ENCODE data around the gene MORN5. TPM values are rescaled to one million over a fixed set of nuclear protein-coding genes. Genes with fewer than 3 reads are reported as not detected.

MORN5 gene
- total RNA-seq, 1 donor from 2014 or later, result not detected

- H3K27ac Mint-ChIP-seq, result no peak overlapping the region
- no peak overlapping the region for H3K4me3 Mint-ChIP-seq
- no peaks in the 10 kb centered on the region for H3K36me3 Mint-ChIP-seq (ENCODE audit: low read depth)
- DNase-seq, result no peak
- H3K27me3 Mint-ChIP-seq, result peaks cover 74% of the 10 kb centered on the region
- intact Hi-C loops (cut with micrococcal nuclease), result no loop called here
- peaks cover 23% of the 10 kb centered on the region for H3K4me1 Mint-ChIP-seq
- no peaks in the 10 kb centered on the region for H3K9me3 Mint-ChIP-seq
Measured at GRCh38 chr9:122222791-122223190, 63.1 kb downstream of the MORN5 start.

- intact Hi-C loops (cut with micrococcal nuclease), result no loop called here
- Mint-ChIP-seq H3K4me3 (no peak overlapping the region), H3K27ac (no peak overlapping the region), H3K36me3 (ENCODE audit: low read depth) (no peaks in the 10 kb centered on the region), H3K4me1 (peaks cover 16% of the 10 kb centered on the region), H3K27me3 (peaks cover 72% of the 10 kb centered on the region), H3K9me3 (no peaks in the 10 kb centered on the region)
- DNase-seq, result no peak
Measured at GRCh38 chr9:122223435-122223834, 63.7 kb downstream of the MORN5 start.

- H3K9me3 Mint-ChIP-seq, result no peaks in the 10 kb centered on the region
- intact Hi-C loops (cut with micrococcal nuclease), result no loop called here
- H3K36me3 Mint-ChIP-seq (ENCODE audit: low read depth), result no peaks in the 10 kb centered on the region
- H3K4me1 Mint-ChIP-seq, result no peaks in the 10 kb centered on the region
- DNase-seq, result no peak
- H3K27me3 Mint-ChIP-seq, result peaks cover 51% of the 10 kb centered on the region
- H3K27ac Mint-ChIP-seq, result no peak overlapping the region
- H3K4me3 Mint-ChIP-seq, result no peak overlapping the region
Measured at GRCh38 chr9:122225312-122226141, 65.8 kb downstream of the MORN5 start.

- Mint-ChIP-seq H3K9me3 (no peaks in the 10 kb centered on the region), H3K27me3 (peaks cover 45% of the 10 kb centered on the region), H3K27ac (no peak overlapping the region), H3K4me1 (no peaks in the 10 kb centered on the region), H3K4me3 (no peak overlapping the region), H3K36me3 (ENCODE audit: low read depth) (no peaks in the 10 kb centered on the region)
- no peak for DNase-seq
- intact Hi-C loops (cut with micrococcal nuclease), result no loop called here
Measured at GRCh38 chr9:122226142-122226757, 66.5 kb downstream of the MORN5 start.

- Mint-ChIP-seq H3K4me3 (peak overlapping the region; percentile 21), H3K36me3 (ENCODE audit: low read depth) (no peaks in the 10 kb centered on the region), H3K4me1 (no peaks in the 10 kb centered on the region), H3K27ac (no peak overlapping the region), H3K27me3 (peaks cover 43% of the 10 kb centered on the region), H3K9me3 (no peaks in the 10 kb centered on the region)
- DNase-seq, result no peak
- intact Hi-C loops (cut with micrococcal nuclease), result no loop called here
Measured at GRCh38 chr9:122226758-122227574, 67.3 kb downstream of the MORN5 start.

GRCh38 chr9:122227575-122227900 is 67.8 kb downstream of the MORN5 start:
- Mint-ChIP-seq H3K4me3 (peak overlapping the region; percentile 17), H3K36me3 (ENCODE audit: low read depth) (no peaks in the 10 kb centered on the region), H3K4me1 (no peaks in the 10 kb centered on the region), H3K27ac (no peak overlapping the region), H3K9me3 (no peaks in the 10 kb centered on the region), H3K27me3 (peaks cover 38% of the 10 kb centered on the region)
- intact Hi-C loops (cut with micrococcal nuclease), result no loop called here
- no peak for DNase-seq

- H3K4me1 Mint-ChIP-seq, result no peaks in the 10 kb centered on the region
- H3K36me3 Mint-ChIP-seq (ENCODE audit: low read depth), result no peaks in the 10 kb centered on the region
- intact Hi-C loops (cut with micrococcal nuclease), result no loop called here
- no peaks in the 10 kb centered on the region for H3K9me3 Mint-ChIP-seq
- DNase-seq, result peak; percentile 54
- H3K27me3 Mint-ChIP-seq, result peaks cover 35% of the 10 kb centered on the region
- peak overlapping the region; percentile 35 for H3K4me3 Mint-ChIP-seq
- H3K27ac Mint-ChIP-seq, result no peak overlapping the region
Measured at GRCh38 chr9:122228191-122228567, 68.5 kb downstream of the MORN5 start.

- peak; percentile 54 for DNase-seq
Measured at GRCh38 chr9:122228568-122229484, 69.1 kb downstream of the MORN5 start, which contains the start of gene LHX6. Gene LHX6 (minus strand): TSS chr9:122228957. CDS start chr9:122228740, 217 bp downstream.

GRCh38 chr9:122229485-122229837 is 69.8 kb downstream of the MORN5 start:
- no peak overlapping the region for H3K27ac Mint-ChIP-seq
- no peaks in the 10 kb centered on the region for H3K9me3 Mint-ChIP-seq
- peaks cover 28% of the 10 kb centered on the region for H3K27me3 Mint-ChIP-seq
- DNase-seq, result no peak
- H3K36me3 Mint-ChIP-seq (ENCODE audit: low read depth), result no peaks in the 10 kb centered on the region
- no peak overlapping the region for H3K4me3 Mint-ChIP-seq
- no peaks in the 10 kb centered on the region for H3K4me1 Mint-ChIP-seq
- intact Hi-C loops (cut with micrococcal nuclease), result no loop called here

More at GRCh38 chr9:122228568-122229484, 69.1 kb downstream of the MORN5 start, which contains the start of gene LHX6:
- H3K27ac Mint-ChIP-seq, result no peak within 1 kb of the TSS
- H3K9me3 Mint-ChIP-seq, result no peaks in the 10 kb centered on the region
- peaks cover 30% of the 10 kb centered on the region for H3K27me3 Mint-ChIP-seq
- intact Hi-C loops (cut with micrococcal nuclease), result no loop called here
- no peaks in the 10 kb centered on the region for H3K36me3 Mint-ChIP-seq (ENCODE audit: low read depth)
- H3K4me3 Mint-ChIP-seq, result peak within 1 kb of the TSS; percentile 35
- no peaks in the 10 kb centered on the region for H3K4me1 Mint-ChIP-seq

- H3K4me1 Mint-ChIP-seq, result no peaks in the 10 kb centered on the region
- H3K36me3 Mint-ChIP-seq (ENCODE audit: low read depth), result no peaks in the 10 kb centered on the region
- intact Hi-C loops (cut with micrococcal nuclease), result no loop called here
- DNase-seq, result no peak
- no peak overlapping the region for H3K27ac Mint-ChIP-seq
- H3K27me3 Mint-ChIP-seq, result peaks cover 14% of the 10 kb centered on the region
- H3K9me3 Mint-ChIP-seq, result no peaks in the 10 kb centered on the region
- no peak overlapping the region for H3K4me3 Mint-ChIP-seq
Measured at GRCh38 chr9:122232796-122233306, 73.1 kb downstream of the MORN5 start.

- Mint-ChIP-seq H3K36me3 (ENCODE audit: low read depth) (peaks cover 6% of the 10 kb centered on the region), H3K4me3 (no peak overlapping the region), H3K27ac (no peak overlapping the region), H3K9me3 (no peaks in the 10 kb centered on the region), H3K27me3 (peaks cover 11% of the 10 kb centered on the region), H3K4me1 (no peaks in the 10 kb centered on the region)
- no peak for DNase-seq
- intact Hi-C loops (cut with micrococcal nuclease), result no loop called here
Measured at GRCh38 chr9:122234022-122234748, 74.5 kb downstream of the MORN5 start.

- Mint-ChIP-seq H3K9me3 (no peaks in the 10 kb centered on the region), H3K27me3 (peaks cover 8% of the 10 kb centered on the region), H3K4me1 (no peaks in the 10 kb centered on the region), H3K4me3 (no peak overlapping the region), H3K27ac (no peak overlapping the region), H3K36me3 (ENCODE audit: low read depth) (peaks cover 17% of the 10 kb centered on the region)
- intact Hi-C loops (cut with micrococcal nuclease), result no loop called here
- no peak for DNase-seq
Measured at GRCh38 chr9:122236681-122237080, 77.0 kb downstream of the MORN5 start.

Measured in activated CD4-positive, alpha-beta T cell treated with anti-CD3 and anti-CD28 coated beads, Interleukin-2, amount 10 ng/mL, durations not matched to agents 24 days and 14 days (primary cell).